HL-60/S4 treated with phorbol 12-myristate 13-acetate at 8.2 ng/mL for 4 days and 3 days (cell line): ENCODE data around the gene ASPA.
"Not testable (repeated sequence)": the region's sequence is repeated elsewhere in the genome, so short reads cannot be mapped to it uniquely, and the experiment has no call there.

ENCODE experiments used
- in situ Hi-C: fragments of 300-500 bp; cut with MboI; formaldehyde crosslinking; loops from 2 replicates; pipeline ENCODE4 v1.15.0; 2022; ENCODE audit warnings: low sequenced_read_pairs

The ASPA gene

DNA sequence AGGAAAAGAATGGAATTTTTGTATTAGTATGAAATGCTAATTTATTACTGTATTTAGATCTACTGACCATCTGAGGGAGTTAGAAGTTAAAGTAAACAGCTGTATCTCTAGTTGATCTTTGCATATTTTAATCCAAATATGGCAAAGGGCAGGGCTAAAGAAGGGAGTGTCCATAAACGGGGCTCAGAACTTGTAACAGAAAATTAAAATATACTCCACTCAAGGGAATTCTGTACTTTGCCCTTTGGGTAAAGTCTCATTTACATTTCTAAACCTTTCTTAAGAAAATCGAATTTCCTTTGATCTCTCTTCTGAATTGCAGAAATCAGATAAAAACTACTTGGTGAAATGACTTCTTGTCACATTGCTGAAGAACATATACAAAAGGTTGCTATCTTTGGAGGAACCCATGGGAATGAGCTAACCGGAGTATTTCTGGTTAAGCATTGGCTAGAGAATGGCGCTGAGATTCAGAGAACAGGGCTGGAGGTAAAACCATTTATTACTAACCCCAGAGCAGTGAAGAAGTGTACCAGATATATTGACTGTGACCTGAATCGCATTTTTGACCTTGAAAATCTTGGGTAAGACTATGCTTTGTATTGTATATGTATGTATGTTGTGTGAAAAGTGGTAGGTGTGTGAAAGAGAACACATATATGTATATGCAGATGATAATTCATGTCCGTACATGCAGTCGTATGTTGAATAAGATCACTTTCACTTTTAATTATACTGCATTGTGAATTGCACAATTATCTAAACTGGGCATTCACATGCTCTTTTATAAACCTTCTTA, at the start of gene ASPA:
Gene ASPA, plus strand, starts transcription at position 186 of the 799 bp plus-strand sequence. Its CDS starts 163 bp downstream, at position 349.
- in situ Hi-C loops: no loop called here

DNA sequence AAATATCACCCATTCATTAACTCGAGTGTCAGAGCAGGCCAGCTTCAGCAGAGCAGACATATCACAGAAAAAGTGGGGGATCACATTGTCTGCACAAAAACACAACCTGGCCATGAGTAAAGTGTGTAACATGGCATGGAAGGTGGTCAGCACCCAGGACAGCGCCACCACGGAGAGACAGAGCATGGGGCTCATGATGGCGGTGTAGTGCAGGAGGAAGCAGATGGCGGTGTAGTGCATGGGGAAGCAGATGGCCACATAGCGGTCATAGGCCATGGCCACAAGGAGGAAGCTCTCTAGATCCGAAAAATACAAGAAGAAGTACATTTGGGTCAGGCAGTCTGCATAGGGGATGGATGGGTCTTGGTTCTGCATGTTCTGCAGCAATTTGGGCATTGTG, 42.6 kb upstream of the ASPA start:
- in situ Hi-C loops: not testable (repeated sequence)

DNA sequence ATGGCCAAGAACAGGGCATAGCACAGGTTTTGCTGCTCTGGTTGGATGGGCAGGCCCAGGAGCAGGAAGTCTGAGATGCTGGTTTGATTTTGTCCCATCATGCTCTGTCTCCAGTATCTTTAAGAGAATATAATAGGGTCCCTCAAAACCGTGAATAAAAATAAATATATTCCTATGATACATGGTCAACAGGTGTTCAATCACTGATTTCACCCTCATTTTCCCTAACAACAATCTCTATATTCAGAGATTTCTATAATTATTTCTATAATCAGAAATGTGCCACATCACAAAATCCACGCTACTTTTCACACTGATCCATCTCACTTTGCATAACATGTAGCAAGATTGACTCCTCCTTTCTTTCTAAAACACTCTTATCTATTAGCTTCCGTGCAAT, 42.1 kb upstream of the ASPA start, which contains the start of gene OR1E2:
Gene OR1E2, minus strand, starts transcription at position 101 of the 400 bp plus-strand sequence. Its CDS starts 0 bp downstream, at position 101.
- in situ Hi-C loops: no loop called here

DNA sequence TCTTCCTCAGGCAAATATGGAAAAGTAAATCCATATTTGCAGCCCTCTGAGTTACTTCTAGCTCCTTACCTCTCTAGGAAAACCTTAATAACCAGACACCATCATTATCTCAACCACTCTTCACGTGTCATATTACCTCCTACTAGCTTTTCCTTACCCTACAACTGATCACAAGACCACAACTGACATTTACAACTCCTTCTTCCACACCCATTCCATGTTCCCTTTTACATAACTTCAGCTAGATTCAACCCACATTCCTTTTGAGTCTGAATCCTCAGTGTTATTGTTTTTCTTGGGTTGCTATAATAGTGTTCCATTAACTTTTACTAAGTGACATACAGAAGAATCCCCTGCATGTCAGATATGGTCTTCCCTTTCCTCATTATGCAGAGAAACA, 37.4 kb upstream of the ASPA start:
- in situ Hi-C loops: no loop called here

DNA sequence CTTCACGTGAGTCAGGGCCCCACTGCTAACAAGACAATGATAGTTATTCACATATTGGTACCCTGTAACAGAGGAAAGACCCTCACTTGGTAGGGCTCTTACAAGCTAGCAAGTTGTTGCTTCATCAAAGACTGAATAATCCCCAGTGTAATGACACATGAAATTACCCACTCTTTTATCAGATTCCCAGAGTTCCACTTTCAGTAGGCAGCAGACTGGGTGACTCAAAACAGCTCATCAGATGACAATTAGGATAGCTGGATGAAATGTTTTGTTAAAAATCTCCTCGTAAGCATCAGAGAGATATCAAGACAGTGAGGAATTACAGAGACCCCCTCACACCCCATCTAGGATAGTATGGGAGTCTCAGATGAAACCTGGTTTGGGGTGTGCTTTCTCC, 35.3 kb upstream of the ASPA start:
- in situ Hi-C loops: no loop called here

DNA sequence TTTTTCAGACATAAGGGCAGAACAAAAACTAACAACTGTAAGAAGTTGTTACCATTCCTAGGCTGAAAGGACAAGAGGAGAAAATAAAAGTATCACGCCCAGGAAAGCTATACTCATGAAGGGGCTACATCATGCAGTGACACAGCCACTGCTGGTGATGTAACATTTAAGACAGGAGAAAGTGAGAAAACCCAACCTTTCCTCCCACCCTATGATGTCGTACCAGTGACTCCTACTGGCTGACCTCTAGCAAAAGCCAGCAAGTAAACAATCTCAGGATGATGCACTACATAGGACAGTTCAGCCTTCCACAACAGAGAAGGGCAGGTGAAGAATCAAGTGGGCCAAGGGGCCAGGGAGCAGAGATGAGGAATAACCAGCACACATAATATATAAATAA, 28.2 kb upstream of the ASPA start:
- in situ Hi-C loops: no loop called here

DNA sequence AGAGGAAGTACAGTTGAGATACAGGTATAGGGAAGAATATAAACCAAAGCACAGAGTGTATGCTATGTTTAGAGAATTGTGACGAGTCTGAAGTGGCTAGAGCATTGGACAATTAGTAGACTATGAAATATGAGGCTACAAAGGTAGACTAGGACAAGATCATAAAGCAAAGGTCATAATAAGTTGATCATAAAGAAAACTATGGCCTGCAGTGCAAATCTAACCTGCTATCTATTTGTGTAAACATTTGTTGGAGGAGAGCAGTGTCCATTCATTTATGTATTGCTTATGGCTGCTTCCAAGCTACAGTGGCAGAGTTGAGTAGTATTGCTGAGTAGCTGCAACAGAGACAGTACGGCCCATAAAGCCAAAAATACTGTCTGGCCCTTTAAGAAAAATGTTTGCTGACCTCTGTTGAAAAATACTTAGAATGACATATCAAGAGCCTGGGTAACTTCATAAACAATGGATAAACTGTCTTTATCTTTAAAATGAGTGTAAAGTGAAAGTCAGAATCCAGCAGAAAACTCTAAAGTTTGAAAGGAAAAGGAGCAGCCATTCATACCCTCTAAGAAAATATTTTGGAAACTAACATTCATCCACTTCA, 27.6 kb upstream of the ASPA start:
- in situ Hi-C loops: no loop called here

DNA sequence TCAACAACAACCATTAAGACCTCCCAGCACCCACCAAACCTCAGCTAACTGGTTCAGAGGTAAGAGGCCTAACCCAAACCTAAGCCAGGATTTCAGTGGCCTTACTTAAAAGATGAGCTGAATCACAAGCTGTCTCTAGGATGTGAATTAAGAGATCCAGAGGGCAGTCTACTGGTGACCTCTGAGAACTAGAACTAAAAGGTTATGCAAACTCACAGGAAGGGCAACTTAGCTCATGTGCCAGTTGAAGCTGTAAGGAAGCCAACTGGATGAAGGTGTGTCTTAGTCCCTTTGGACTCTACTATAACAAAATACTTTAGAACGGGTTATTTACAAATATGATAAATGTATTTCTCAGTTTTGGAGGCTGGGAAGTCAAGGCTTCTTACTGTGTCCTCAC, 9.4 kb upstream of the ASPA start:
- in situ Hi-C loops: not testable (repeated sequence)

DNA sequence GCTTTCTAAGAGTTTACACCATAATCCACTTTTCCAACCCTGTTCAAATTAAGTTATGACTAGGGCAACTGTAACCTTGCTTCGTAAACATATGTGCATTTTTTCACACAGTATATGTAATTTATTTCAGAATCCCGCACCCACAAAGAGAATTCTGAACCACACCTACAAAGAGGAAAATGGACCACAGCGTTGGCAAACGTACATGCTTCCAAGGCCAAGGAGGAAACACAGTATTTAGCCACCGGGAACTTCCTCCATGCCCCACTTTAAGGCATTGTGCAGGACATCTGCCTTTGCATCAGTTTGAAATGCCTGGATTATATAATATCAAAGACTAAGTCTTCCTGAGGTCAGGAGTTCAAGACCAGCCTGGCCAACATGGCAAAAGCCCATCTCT, 6.3 kb upstream of the ASPA start:
- in situ Hi-C loops: no loop called here

DNA sequence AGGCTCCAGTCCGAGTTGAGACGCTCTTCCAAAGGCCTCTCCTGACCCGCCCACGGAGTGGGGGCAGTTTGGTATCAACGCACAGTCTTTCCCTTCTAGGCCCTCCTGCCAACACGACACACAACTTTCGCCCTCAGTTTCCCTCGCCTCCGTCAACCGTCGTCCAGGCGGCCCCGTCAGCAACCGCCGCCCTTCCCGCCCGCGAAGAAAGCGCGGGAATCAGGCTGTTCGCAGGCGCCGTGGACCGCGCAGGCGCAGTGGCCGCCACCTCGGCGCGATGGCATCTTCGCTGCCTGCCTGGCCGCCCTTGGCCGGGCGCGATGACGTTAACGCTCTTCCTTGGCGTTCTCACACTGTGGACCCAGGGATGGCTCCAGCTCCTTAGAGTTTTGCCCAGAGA, 4.2 kb upstream of the ASPA start, which contains the start of gene SPATA22:
Gene SPATA22, minus strand, starts transcription at position 221 of the 400 bp plus-strand sequence. CDS start 2,494 bp downstream, outside the sequence.
- in situ Hi-C loops: no loop called here

DNA sequence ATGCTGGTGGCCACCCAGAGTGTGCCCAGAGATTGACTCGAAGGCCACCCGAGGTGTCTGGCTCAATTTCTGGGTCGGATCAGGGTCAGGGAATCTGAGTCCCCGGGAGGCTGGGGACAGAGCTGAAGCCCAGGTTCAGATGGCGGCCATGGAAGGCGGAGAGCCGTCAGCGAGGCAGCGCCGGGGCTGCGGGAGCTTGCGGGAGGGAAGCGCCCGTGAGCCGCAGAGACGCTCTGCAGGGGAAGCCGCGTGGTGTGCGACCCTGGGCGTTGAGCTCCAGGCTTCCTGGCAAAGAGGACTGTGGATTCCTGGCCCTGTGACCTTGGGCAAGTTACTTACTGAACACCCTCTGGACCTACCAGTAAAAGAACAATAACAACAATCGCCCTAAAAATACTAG, 3.7 kb upstream of the ASPA start:
- in situ Hi-C loops: no loop called here

DNA sequence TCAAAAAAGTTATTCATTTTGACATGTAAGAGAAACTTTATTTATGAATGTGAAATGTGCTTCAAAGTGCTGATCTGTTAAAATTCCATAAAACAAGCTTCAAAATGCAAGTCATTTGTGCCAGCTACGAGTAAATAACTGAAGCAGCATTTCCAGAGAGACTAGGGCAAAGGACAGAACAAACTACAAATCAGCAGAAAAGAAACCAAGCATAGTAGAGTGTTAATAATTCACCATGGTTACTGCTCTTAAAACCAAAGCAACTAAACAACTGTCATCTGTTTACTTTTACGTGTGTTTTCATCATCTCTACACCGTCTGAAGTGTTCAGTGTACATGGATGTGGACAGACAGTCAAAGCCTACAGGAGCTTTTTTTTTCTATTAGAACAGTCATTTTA, 1.6 kb upstream of the ASPA start:
- in situ Hi-C loops: no loop called here

DNA sequence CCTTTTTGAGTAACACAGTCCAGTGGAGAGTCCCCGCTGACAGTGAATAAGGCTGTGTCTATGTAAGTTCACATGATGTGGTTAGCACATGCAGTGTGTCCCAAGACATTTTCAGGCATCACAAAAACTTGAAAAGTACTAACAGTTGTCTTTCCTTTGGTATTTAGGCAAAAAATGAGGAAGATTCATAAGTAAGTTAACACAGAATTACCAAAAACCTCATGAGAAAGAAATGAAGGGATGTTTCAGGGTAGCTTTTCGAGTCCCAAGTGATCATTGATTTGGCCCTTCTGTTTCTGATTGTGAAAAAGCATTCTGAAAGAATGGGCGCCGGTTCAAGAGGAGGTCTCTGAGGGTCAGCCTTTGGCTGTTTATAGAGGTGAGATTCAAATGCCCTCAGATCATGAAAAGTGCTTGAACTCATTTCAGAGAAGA, 529 bp upstream of the ASPA start:
- in situ Hi-C loops: no loop called here

DNA sequence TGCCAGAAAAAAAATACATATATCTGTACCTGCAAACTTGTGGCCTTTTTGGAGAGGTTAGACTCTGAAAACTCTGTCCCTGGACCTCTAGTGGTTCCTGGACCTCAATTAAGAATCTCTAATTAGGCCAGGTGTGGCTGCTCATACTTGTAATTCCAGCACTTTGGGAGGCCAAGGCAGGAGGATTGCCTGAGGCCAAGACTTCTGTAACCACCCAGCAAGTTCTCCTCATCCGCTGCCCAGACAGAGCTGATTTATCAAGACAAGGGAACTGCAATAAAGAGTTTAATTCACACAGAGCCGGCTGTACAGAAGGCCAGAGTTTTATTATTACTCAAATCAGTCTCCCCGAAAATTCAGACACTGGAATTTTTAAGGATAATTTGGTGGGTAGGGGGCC, 4.2 kb downstream of the ASPA start:
- in situ Hi-C loops: no loop called here

DNA sequence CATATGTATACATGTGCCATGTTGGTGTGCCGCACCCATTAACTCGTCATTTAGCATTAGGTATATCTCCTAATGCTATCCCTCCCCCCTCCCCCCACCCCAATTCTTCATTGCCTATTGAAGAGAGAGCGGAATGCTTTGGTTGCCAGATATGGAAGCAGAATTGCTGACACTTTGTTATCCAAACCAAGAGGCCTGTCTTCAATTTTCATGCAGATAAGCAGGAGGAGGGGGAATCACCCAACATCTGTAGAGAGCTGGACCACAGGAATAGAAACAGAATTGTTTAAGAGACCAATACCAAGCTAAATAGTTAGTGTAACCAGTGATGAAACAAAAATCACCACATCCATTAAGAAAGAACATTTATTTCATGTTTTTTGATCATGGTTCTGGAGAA, 7.1 kb downstream of the ASPA start:
- in situ Hi-C loops: no loop called here

DNA sequence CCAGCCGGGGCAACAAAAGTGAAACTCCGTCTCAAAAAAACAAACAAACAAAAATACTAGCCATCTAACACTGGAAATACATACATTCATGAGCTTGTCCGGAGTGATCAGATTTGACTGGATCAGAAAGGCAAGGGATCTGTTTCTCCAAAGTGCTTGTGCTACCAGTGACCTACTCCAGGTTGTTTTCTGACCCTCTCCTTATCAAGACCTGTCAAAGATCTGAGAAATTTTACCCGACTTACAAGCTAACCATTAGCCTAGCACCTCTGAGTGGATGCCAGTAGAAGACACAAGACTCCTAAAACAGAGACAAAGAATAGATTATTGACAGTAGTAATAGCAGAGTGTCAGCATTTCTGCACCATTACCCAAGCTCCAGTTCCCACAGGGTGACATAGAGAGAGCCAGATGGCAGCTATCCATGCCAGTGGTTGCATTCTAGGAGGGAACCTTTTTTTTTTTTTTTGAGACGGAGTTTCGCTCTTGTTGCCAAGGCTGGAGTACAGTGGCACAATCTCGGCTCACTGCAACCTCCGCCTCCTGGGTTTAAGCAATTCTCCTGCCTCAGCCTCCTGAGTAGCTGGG, 9.8 kb downstream of the ASPA start:
- in situ Hi-C loops: no loop called here

DNA sequence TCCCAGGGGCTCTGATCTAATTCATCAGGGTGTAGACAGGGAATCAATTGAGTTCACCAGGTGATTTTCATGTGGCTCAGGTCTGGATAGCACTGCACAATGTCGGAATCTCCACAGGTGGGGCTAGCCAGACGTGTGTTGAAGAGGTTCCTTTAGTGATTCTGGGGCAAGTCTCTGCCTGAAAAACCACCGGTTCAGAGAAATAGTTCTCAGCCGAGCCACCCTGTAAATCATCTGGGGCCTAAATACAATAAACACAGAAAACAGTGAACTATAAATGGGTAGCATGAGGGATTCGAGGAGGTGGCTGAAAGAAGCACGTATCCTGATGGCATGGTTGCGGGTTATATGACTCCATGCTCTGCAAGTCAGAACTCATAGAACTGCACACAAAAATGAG, 21.3 kb downstream of the ASPA start:
- in situ Hi-C loops: no loop called here

DNA sequence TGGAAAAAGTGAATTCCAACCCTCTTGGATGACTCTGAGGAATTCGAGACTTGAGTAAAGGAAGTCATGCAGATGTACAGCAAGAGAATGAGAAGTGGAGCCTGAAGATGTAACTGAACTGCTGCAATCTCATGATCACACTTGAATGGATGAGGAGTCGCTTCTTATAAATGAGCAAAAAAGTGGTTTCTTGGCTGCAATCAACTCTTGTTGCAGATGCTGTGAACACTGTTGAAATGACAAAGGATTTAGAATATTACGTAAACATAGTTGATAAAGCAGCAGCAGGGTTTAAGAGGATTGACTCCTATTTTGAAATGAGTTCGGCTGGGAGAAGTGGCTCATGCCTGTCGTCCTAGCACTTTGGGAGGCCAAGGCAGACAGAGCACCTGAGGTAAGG, 25.5 kb downstream of the ASPA start:
- in situ Hi-C loops: no loop called here

DNA sequence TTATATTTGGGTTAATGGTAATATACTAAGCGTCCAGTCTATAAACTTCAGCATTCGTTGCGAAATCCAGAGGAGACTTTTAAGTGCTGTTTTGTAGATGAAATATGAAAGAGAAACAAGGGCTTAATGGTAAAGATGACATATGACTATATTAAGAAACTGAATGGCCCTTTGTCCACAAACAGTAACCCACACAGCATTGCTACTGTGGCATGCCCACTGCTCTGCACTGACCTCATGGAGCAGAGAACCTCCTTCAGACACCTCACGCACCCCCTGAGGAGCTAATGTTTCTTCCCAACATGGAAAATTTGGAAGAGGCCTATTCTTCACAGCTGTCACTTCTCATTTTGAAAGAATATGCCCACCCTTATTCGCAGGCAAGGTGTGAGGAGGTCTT, 26.7 kb downstream of the ASPA start:
- in situ Hi-C loops: no loop called here

DNA sequence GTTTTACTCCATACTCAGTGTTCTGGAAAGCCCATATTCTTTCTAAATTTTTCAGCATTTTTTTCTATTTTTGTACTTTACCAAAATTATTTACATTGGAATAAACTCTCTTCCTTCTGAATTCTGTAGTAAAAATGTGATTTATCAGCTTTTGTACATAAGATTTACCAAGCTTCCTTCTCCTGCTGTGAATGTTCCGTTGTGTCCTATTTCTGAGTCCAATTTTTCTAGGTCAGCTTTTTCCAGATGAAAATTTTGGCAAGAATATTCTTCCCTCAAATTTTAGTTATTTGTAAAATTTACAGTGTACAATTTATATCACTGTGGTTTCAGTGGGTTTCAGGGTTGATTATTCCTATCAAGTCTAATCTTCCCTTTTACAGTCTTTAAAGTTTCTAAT, 27.5 kb downstream of the ASPA start:
- in situ Hi-C loops: no loop called here

DNA sequence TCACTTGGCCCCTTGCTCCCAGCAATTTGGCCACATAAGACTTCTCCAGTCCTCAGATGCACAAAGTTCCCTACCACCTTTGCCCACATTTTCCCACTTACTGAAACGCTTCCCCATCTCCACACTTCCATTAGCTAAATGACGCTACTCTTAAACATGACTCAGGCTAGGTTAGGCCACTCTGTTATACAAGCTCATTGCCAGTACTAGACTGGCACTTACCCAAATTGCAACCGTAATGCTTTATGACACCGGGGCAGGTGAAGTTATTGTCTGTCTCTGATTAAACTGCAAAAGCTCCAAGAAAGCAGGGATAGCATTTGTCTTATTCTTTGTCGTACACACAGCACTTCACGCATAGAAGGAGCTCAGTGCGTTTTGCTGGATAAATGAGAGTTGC, 29.2 kb downstream of the ASPA start:
- in situ Hi-C loops: no loop called here

DNA sequence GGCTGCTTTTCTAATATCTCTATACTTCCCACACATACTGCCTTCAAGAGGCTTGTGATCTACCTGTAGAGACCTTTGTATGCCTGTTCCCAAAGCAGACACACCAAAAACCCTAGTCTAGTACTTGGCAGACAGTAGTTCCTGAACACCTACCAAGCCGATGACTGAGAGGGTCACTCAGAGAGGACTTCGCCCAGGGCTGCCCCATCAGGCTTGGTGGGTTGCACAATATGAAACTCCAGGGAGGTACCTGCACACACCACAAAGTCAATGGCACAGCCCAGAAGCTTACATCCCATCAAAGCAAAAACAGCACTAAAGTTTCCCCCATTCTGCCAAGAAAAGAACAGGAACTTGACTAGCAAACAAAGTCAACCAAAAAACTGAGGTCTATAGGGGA, 30.3 kb downstream of the ASPA start:
- in situ Hi-C loops: no loop called here
